ENCODE measurements around the gene FSCN2. TPM values are rescaled to one million over a fixed set of nuclear protein-coding genes. Genes with fewer than 3 reads are reported as not detected.

FSCN2 gene
- total and polyA plus RNA-seq, 8 donors, result 2.5 to 15.3 (median 10.7) TPM

- no peaks in the 10 kb centered on the region for H3K27me3 ChIP-seq
- intact Hi-C loops (cut with DNase I), result no loop called here
- H3K36me3 ChIP-seq, result no peaks in the 10 kb centered on the region
- no peaks in the 10 kb centered on the region for H3K9me3 ChIP-seq
- FAIRE-seq (no peak), DNase-seq (peak in 1 of 6 donors; percentile 12), ATAC-seq (no peak)
- no peak overlapping the region for H3K4me3 ChIP-seq
- WGBS, 2 donors, result 71% methylated on average over 12 of the region's 12 CpGs
- no peak overlapping the region for H3K27ac ChIP-seq
- no peaks in the 10 kb centered on the region for H3K4me1 ChIP-seq
- no peak for TF ChIP-seq CTCF (IDR thresholded peaks at IDR 0.05)
Observed at GRCh38 chr17:81502471-81503017, 25.6 kb upstream of the FSCN2 start.

GRCh38 chr17:81503619-81504018 lies 24.6 kb upstream of the FSCN2 start:
- H3K27ac ChIP-seq, result no peak overlapping the region
- FAIRE-seq (no peak), DNase-seq (no peak), ATAC-seq (no peak)
- intact Hi-C loops (cut with DNase I), result no loop called here
- no peaks in the 10 kb centered on the region for H3K9me3 ChIP-seq
- no peaks in the 10 kb centered on the region for H3K4me1 ChIP-seq
- H3K36me3 ChIP-seq, result no peaks in the 10 kb centered on the region
- no peak overlapping the region for H3K4me3 ChIP-seq
- no peaks in the 10 kb centered on the region for H3K27me3 ChIP-seq
- TF ChIP-seq CTCF (IDR thresholded peaks at IDR 0.05), result no peak

- peak in 1 of 4 donors; percentile 2 for ATAC-seq
- no peak for TF ChIP-seq CTCF (IDR thresholded peaks at IDR 0.05)
- Histone ChIP-seq H3K36me3 (peaks cover 9 to 21% (median 18%) of the 10 kb centered on the region in 3 donors), H3K4me3 (peak overlapping the region in 2 of 4 donors; percentile 95 to 97), H3K27me3 (no peaks in the 10 kb centered on the region), H3K9me3 (no peaks in the 10 kb centered on the region), H3K4me1 (peaks cover 0 to 7% (median 0%) of the 10 kb centered on the region in 3 donors), H3K27ac (peak overlapping the region in 1 of 4 donors; percentile 100)
- intact Hi-C loops (cut with DNase I), result no loop called here
- DNase-seq, result peak in 2 of 6 donors; percentile 35 to 46
- no peak for FAIRE-seq
- 59 to 62% methylated on average over 10 of the region's 10 CpGs for WGBS, 2 donors
Observed at GRCh38 chr17:81508639-81509206, 19.5 kb upstream of the FSCN2 start.

GRCh38 chr17:81509207-81509971 lies 18.8 kb upstream of the FSCN2 start:
- intact Hi-C loops (cut with DNase I), result no loop called here
- Histone ChIP-seq H3K4me3 (peak overlapping the region; percentile 77 to 97 (median 88)), H3K36me3 (peaks cover 9 to 21% (median 18%) of the 10 kb centered on the region in 3 donors), H3K27me3 (no peaks in the 10 kb centered on the region), H3K4me1 (peaks cover 0 to 7% (median 0%) of the 10 kb centered on the region in 3 donors), H3K27ac (peak overlapping the region in 2 of 4 donors; percentile 100), H3K9me3 (no peaks in the 10 kb centered on the region)
- no peak for FAIRE-seq
- no peak for TF ChIP-seq CTCF (IDR thresholded peaks at IDR 0.05)
- DNase-seq, result peak in 2 of 6 donors; percentile 19 to 35
- ATAC-seq, result peak in 1 of 4 donors; percentile 3
- WGBS, 2 donors, result 18 to 22% methylated on average over 12 of the region's 12 CpGs

All from pancreas (tissue), 10 donors.